ENCODE data around the gene EML1. TPM values are rescaled to one million over a fixed set of nuclear protein-coding genes. Genes with fewer than 3 reads are reported as not detected.

EML1 gene
- total and polyA plus RNA-seq, 7 donors: 3.1 to 40.4 (median 7.5) TPM

- Histone ChIP-seq H3K27ac (no peak overlapping the region), H3K27me3 (ENCODE audit: insufficient read depth in 3 of 3, low read length in 2 of 3) (peaks cover 0 to 16% (median 0%) of the 10 kb centered on the region in 3 donors), H3K36me3 (ENCODE audit: insufficient read depth in 1 of 2, low read depth in 1 of 2) (no peaks in the 10 kb centered on the region), H3K4me3 (no peak overlapping the region), H3K4me1 (no peaks in the 10 kb centered on the region), H3K9me3 (no peaks in the 10 kb centered on the region)
- no peak for DNase-seq
- intact Hi-C loops (cut with DNase I): no loop called here
- WGBS, 3 donors: 31 to 45% (median 43%) methylated on average over 7 of the region's 7 CpGs
- ATAC-seq: no peak
- TF ChIP-seq CTCF (IDR thresholded peaks at IDR 0.05): no peak
These were observed 165.2 kb downstream of the EML1 start for GRCh38 chr14:99958380-99958779.

- H3K36me3 ChIP-seq (ENCODE audit: insufficient read depth in 1 of 2, low read depth in 1 of 2): no peaks in the 10 kb centered on the region
- WGBS, 3 donors: 51 to 56% (median 54%) methylated on average over 18 of the region's 18 CpGs
- H3K9me3 ChIP-seq: no peaks in the 10 kb centered on the region
- ATAC-seq: no peak
- no peaks in the 10 kb centered on the region for H3K4me1 ChIP-seq
- no peak for TF ChIP-seq CTCF (IDR thresholded peaks at IDR 0.05)
- intact Hi-C loops (cut with DNase I): no loop called here
- no peak overlapping the region for H3K27ac ChIP-seq
- DNase-seq: no peak
- peaks cover 0 to 16% (median 0%) of the 10 kb centered on the region in 3 donors for H3K27me3 ChIP-seq (ENCODE audit: insufficient read depth in 3 of 3, low read length in 2 of 3)
- no peak overlapping the region for H3K4me3 ChIP-seq
These were observed 168.8 kb downstream of the EML1 start for GRCh38 chr14:99961826-99962518.

- ATAC-seq (no peak), DNase-seq (no peak)
- no peak for TF ChIP-seq CTCF (IDR thresholded peaks at IDR 0.05)
- no peaks in the 10 kb centered on the region for H3K4me1 ChIP-seq
- peaks cover 0 to 8% (median 0%) of the 10 kb centered on the region in 3 donors for H3K27me3 ChIP-seq (ENCODE audit: insufficient read depth in 3 of 3, low read length in 2 of 3)
- no peak overlapping the region for H3K4me3 ChIP-seq
- H3K9me3 ChIP-seq: no peaks in the 10 kb centered on the region
- WGBS, 3 donors: 62 to 77% (median 62%) methylated on average over 9 of the region's 9 CpGs
- no peaks in the 10 kb centered on the region for H3K36me3 ChIP-seq (ENCODE audit: insufficient read depth in 1 of 2, low read depth in 1 of 2)
- H3K27ac ChIP-seq: no peak overlapping the region
- intact Hi-C loops (cut with DNase I): no loop called here
These were observed 171.8 kb downstream of the EML1 start for GRCh38 chr14:99964979-99965378.

GRCh38 chr14:99966037-99966835 lies 173.0 kb downstream of the EML1 start:
- Histone ChIP-seq H3K9me3 (no peaks in the 10 kb centered on the region), H3K27me3 (ENCODE audit: insufficient read depth in 3 of 3, low read length in 2 of 3) (peaks cover 0 to 2% (median 0%) of the 10 kb centered on the region in 3 donors), H3K27ac (no peak overlapping the region), H3K4me3 (no peak overlapping the region), H3K36me3 (ENCODE audit: insufficient read depth in 1 of 2, low read depth in 1 of 2) (no peaks in the 10 kb centered on the region), H3K4me1 (no peaks in the 10 kb centered on the region)
- no peak for DNase-seq
- ATAC-seq: no peak
- WGBS, 3 donors: 91 to 93% (median 91%) methylated on average over 23 of the region's 23 CpGs
- intact Hi-C loops (cut with DNase I): no loop called here
- TF ChIP-seq CTCF (IDR thresholded peaks at IDR 0.05): no peak
